ENCODE measurements around the gene TNFRSF4. TPM values are rescaled to one million over a fixed set of nuclear protein-coding genes. Genes with fewer than 3 reads are reported as not detected.
"Not testable (repeated sequence)": the region's sequence is repeated elsewhere in the genome, so short reads cannot be mapped to it uniquely, and the experiment has no call there.

The TNFRSF4 gene
- total and polyA plus RNA-seq, 7 experiments from 2014 or later: 0.49 to 192 (median 1.5) TPM

DNA sequence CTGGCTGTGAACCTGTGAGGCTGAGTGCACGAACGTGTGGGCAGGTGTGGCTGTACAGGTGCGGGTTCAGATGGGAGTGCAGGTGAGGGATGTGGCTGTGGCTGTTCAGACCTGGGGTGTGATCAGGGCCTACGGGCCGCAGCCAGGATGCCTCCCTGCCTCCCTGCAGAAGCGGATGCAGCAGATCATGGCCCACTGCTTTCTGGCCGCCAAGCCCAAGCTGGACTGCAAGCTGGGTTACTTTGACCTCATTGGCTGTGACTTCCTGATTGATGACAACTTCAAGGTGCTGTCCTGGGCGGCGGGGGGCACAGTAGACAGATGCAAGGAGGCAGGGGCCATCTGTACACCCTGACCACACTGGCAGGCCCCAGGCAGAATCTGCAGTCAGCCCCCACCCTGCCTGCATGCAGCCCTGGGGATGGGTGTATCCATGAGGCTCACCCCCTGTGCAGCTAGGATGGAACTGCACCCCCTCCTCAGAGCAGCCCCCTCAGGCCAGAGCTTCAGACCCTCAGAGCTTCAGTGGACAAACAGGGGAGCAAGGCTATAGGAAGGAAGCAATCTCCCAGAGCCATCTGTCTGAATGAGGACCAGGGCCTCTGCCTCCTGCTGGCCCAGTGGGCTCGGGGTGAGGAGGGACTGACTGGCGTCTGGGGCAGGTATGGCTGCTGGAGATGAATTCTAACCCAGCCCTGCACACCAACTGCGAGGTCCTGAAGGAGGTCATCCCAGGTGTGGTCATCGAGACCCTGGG is 17.3 kb downstream of the TNFRSF4 start:
- H3K27ac Mint-ChIP-seq: no peak overlapping the region
- H3K27ac ChIP-seq (ENCODE audit: low read depth, low read length): no peak overlapping the region
- ATAC-seq: no peak

GRCh38 chr1:1195726-1196125 is 18.2 kb downstream of the TNFRSF4 start:
- H3K9me3 ChIP-seq (ENCODE audit: control insufficient read depth in 2 of 3, low read length in 3 of 3); CTCF ChIA-PET; H3K27ac ChIP-seq (ENCODE audit: low read depth, low read length); H3K4me3 Mint-ChIP-seq; H3K4me3 ChIP-seq (ENCODE audit: low read length); H3K36me3 ChIP-seq (ENCODE audit: control insufficient read depth in 2 of 3, insufficient read depth in 3 of 3, low read length in 3 of 3); H3K27me3 Mint-ChIP-seq; H3K27me3 ChIP-seq (ENCODE audit: control insufficient read depth in 2 of 2, insufficient read depth in 2 of 2, low read length in 2 of 2); H3K27ac Mint-ChIP-seq; DNase-seq; intact Hi-C loops (cut with micrococcal nuclease); H3K4me1 ChIP-seq (ENCODE audit: control insufficient read depth in 2 of 2, insufficient read depth in 2 of 2, low read length in 2 of 2); ATAC-seq: not testable (repeated sequence)
- Mint-ChIP-seq H3K4me1 (peaks cover 0 to 11% (median 0%) of the 10 kb centered on the region in 7 donors), H3K9me3 (peaks cover 5 to 21% (median 13%) of the 10 kb centered on the region in 11 donors), H3K36me3 (peaks cover 0 to 19% (median 5%) of the 10 kb centered on the region in 5 donors)
- POLR2A ChIA-PET: interaction anchor here (0.8 kb wide), 2 partner anchors 12 to 20 kb away, joined by 3 to 4 read pairs; no protein-coding TSS in a partner anchor

More for the DNA sequence above, 17.3 kb downstream of the TNFRSF4 start:
- no peaks in the 10 kb centered on the region for H3K27me3 ChIP-seq (ENCODE audit: control insufficient read depth in 2 of 2, insufficient read depth in 2 of 2, low read length in 2 of 2)
- POLR2A ChIA-PET: interaction anchor here (0.8 kb wide), 1 partner anchor 12 kb away, joined by 3 read pairs; no protein-coding TSS in a partner anchor
- Mint-ChIP-seq H3K4me3 (peak overlapping the region in 1 of 10 donors; percentile 14), H3K36me3 (peaks cover 0 to 19% (median 5%) of the 10 kb centered on the region in 5 donors), H3K9me3 (peaks cover 5 to 21% (median 10%) of the 10 kb centered on the region in 11 donors), H3K4me1 (peaks cover 0 to 11% (median 0%) of the 10 kb centered on the region in 7 donors), H3K27me3 (no peaks in the 10 kb centered on the region)
- no peak overlapping the region for H3K4me3 ChIP-seq (ENCODE audit: low read length)
- H3K9me3 ChIP-seq (ENCODE audit: control insufficient read depth in 2 of 3, low read length in 3 of 3): no peaks in the 10 kb centered on the region
- H3K4me1 ChIP-seq (ENCODE audit: control insufficient read depth in 2 of 2, insufficient read depth in 2 of 2, low read length in 2 of 2): no peaks in the 10 kb centered on the region
- no peak for DNase-seq
- H3K36me3 ChIP-seq (ENCODE audit: control insufficient read depth in 2 of 3, insufficient read depth in 3 of 3, low read length in 3 of 3): no peaks in the 10 kb centered on the region
- CTCF ChIA-PET: no interaction called here
- intact Hi-C loops (cut with micrococcal nuclease): no loop called here

DNA sequence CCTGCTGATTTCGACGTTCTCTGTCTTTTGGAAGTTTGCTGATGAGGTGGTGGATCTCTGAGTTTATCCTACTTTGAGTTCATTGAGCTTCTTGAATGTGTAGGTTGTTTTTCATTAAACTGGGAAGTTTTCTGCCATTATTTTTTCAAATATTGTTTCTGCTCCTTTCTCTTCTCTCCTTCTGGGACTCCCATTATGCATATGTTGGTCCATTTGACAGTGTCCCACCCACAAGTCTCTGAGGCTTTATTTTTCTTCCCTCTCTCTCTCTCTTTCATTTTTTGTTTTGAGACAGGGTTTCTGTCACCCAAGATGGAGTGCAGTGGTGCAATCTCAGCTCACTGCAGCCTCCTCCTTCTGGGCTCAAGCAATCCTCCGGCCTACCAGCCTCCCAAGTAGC is 19.2 kb downstream of the TNFRSF4 start:
- H3K36me3 ChIP-seq (ENCODE audit: control insufficient read depth in 2 of 3, insufficient read depth in 3 of 3, low read length in 3 of 3): no peaks in the 10 kb centered on the region
- DNase-seq (no peak), ATAC-seq (no peak)
- Mint-ChIP-seq H3K9me3 (peaks cover 5 to 21% (median 15%) of the 10 kb centered on the region in 11 donors), H3K27me3 (peaks cover 0 to 5% (median 0%) of the 10 kb centered on the region in 5 donors), H3K36me3 (peaks cover 0 to 19% (median 5%) of the 10 kb centered on the region in 5 donors), H3K4me1 (peaks cover 0 to 1% (median 0%) of the 10 kb centered on the region in 7 donors), H3K4me3 (no peak overlapping the region), H3K27ac (no peak overlapping the region)
- no peaks in the 10 kb centered on the region for H3K27me3 ChIP-seq (ENCODE audit: control insufficient read depth in 2 of 2, insufficient read depth in 2 of 2, low read length in 2 of 2)
- intact Hi-C loops (cut with micrococcal nuclease): no loop called here
- CTCF ChIA-PET: no interaction called here
- no peak overlapping the region for H3K27ac ChIP-seq (ENCODE audit: low read depth, low read length)
- no peaks in the 10 kb centered on the region for H3K9me3 ChIP-seq (ENCODE audit: control insufficient read depth in 2 of 3, low read length in 3 of 3)
- no peaks in the 10 kb centered on the region for H3K4me1 ChIP-seq (ENCODE audit: control insufficient read depth in 2 of 2, insufficient read depth in 2 of 2, low read length in 2 of 2)
- POLR2A ChIA-PET: no interaction called here
- H3K4me3 ChIP-seq (ENCODE audit: low read length): no peak overlapping the region

GRCh38 chr1:1191734-1192133 is 22.2 kb downstream of the TNFRSF4 start:
- no peaks in the 10 kb centered on the region for H3K9me3 ChIP-seq (ENCODE audit: control insufficient read depth in 2 of 3, low read length in 3 of 3)
- intact Hi-C loops (cut with micrococcal nuclease): no loop called here
- H3K27me3 Mint-ChIP-seq: peaks cover 0 to 18% (median 0%) of the 10 kb centered on the region in 5 donors
- no peak overlapping the region for H3K4me3 Mint-ChIP-seq
- H3K27ac ChIP-seq (ENCODE audit: low read depth, low read length): no peak overlapping the region
- no peaks in the 10 kb centered on the region for H3K36me3 ChIP-seq (ENCODE audit: control insufficient read depth in 2 of 3, insufficient read depth in 3 of 3, low read length in 3 of 3)
- CTCF ChIA-PET: no interaction called here
- no peaks in the 10 kb centered on the region for H3K4me1 ChIP-seq (ENCODE audit: control insufficient read depth in 2 of 2, insufficient read depth in 2 of 2, low read length in 2 of 2)
- DNase-seq (no peak), ATAC-seq (no peak)
- peaks cover 0 to 2% (median 0%) of the 10 kb centered on the region in 7 donors for H3K4me1 Mint-ChIP-seq
- peaks cover 0 to 19% (median 5%) of the 10 kb centered on the region in 5 donors for H3K36me3 Mint-ChIP-seq
- no peak overlapping the region for H3K27ac Mint-ChIP-seq
- no peak overlapping the region for H3K4me3 ChIP-seq (ENCODE audit: low read length)
- POLR2A ChIA-PET: no interaction called here
- peaks cover 5 to 25% (median 15%) of the 10 kb centered on the region in 11 donors for H3K9me3 Mint-ChIP-seq
- no peaks in the 10 kb centered on the region for H3K27me3 ChIP-seq (ENCODE audit: control insufficient read depth in 2 of 2, insufficient read depth in 2 of 2, low read length in 2 of 2)

- ChIA-PET POLR2A (no interaction called here), CTCF (no interaction called here)
- no peaks in the 10 kb centered on the region for H3K4me1 ChIP-seq (ENCODE audit: control insufficient read depth in 2 of 2, insufficient read depth in 2 of 2, low read length in 2 of 2)
- intact Hi-C loops (cut with micrococcal nuclease): no loop called here
- Mint-ChIP-seq H3K4me1 (peaks cover 0 to 2% (median 0%) of the 10 kb centered on the region in 7 donors), H3K27ac (no peak overlapping the region), H3K27me3 (peaks cover 0 to 20% (median 0%) of the 10 kb centered on the region in 5 donors), H3K36me3 (peaks cover 0 to 6% (median 4%) of the 10 kb centered on the region in 5 donors), H3K4me3 (no peak overlapping the region), H3K9me3 (peaks cover 4 to 12% (median 6%) of the 10 kb centered on the region in 11 donors)
- ATAC-seq (no peak), DNase-seq (no peak)
- H3K36me3 ChIP-seq (ENCODE audit: control insufficient read depth in 2 of 3, insufficient read depth in 3 of 3, low read length in 3 of 3): no peaks in the 10 kb centered on the region
- no peaks in the 10 kb centered on the region for H3K9me3 ChIP-seq (ENCODE audit: control insufficient read depth in 2 of 3, low read length in 3 of 3)
- no peak overlapping the region for H3K4me3 ChIP-seq (ENCODE audit: low read length)
- no peak overlapping the region for H3K27ac ChIP-seq (ENCODE audit: low read depth, low read length)
- H3K27me3 ChIP-seq (ENCODE audit: control insufficient read depth in 2 of 2, insufficient read depth in 2 of 2, low read length in 2 of 2): no peaks in the 10 kb centered on the region
These were observed 24.8 kb downstream of the TNFRSF4 start for GRCh38 chr1:1189111-1189510.

DNA sequence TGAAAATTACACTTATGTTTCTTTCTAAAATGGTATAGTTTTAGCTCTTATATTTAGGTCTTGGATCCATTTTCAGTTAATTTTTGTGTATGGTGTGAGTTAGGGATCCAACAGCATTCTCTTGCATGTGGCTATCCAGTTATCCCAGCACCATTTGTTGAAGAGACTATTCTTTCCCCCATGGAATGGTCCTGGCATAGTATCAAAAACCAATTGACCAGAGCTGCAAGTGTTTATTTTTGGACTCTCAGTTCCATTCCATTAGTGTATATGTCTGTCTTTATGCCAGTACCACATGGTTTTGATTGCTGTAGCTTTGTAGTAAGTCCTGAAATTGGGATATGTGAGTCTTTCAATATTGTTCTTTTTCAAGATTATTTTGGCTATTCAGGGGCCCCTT is 26.0 kb downstream of the TNFRSF4 start:
- DNase-seq (no peak), ATAC-seq (no peak)
- Mint-ChIP-seq H3K36me3 (peaks cover 0 to 5% (median 4%) of the 10 kb centered on the region in 5 donors), H3K9me3 (peaks cover 4 to 11% (median 6%) of the 10 kb centered on the region in 11 donors), H3K4me1 (peaks cover 0 to 6% (median 0%) of the 10 kb centered on the region in 7 donors), H3K27me3 (peaks cover 0 to 22% (median 0%) of the 10 kb centered on the region in 5 donors), H3K4me3 (no peak overlapping the region), H3K27ac (no peak overlapping the region)
- Histone ChIP-seq H3K36me3 (ENCODE audit: control insufficient read depth in 2 of 3, insufficient read depth in 3 of 3, low read length in 3 of 3) (no peaks in the 10 kb centered on the region), H3K4me1 (ENCODE audit: control insufficient read depth in 2 of 2, insufficient read depth in 2 of 2, low read length in 2 of 2) (no peaks in the 10 kb centered on the region), H3K27me3 (ENCODE audit: control insufficient read depth in 2 of 2, insufficient read depth in 2 of 2, low read length in 2 of 2) (no peaks in the 10 kb centered on the region), H3K27ac (ENCODE audit: low read depth, low read length) (no peak overlapping the region), H3K9me3 (ENCODE audit: control insufficient read depth in 2 of 3, low read length in 3 of 3) (no peaks in the 10 kb centered on the region), H3K4me3 (ENCODE audit: low read length) (no peak overlapping the region)
- intact Hi-C loops (cut with micrococcal nuclease): no loop called here
- POLR2A ChIA-PET: interaction anchor here (0.6 kb wide), 1 partner anchor 35 kb away, joined by 6 read pairs; no protein-coding TSS in a partner anchor
- CTCF ChIA-PET: interaction anchor here (0.7 kb wide), 1 partner anchor 978 kb away, joined by 6 read pairs; no protein-coding TSS in a partner anchor

All from naive thymus-derived CD4-positive, alpha-beta T cell (primary cell).